HFF-Myc (cell line): ENCODE results near the gene DOCK3.

Source experiments
- DNase-seq: peaks from one replicate; pipeline ENCODE4 v3.0.0-alpha.2; 2011; ENCODE audit warnings: low read depth; ENCODE audit errors: extremely low read depth
- H3K4me3 ChIP-seq: replicated peaks from 2 replicates; pipeline ENCODE4 v1.5.1; 2011; ENCODE audit warnings: low read depth, mild to moderate bottlenecking, control low read depth, low read length
- TF ChIP-seq, protein P1 (sequence below): IDR thresholded peaks from 2 replicates; pipeline ENCODE4 v1.5.1; 2012; ENCODE audit warnings: mild to moderate bottlenecking, low read depth, low read length, control low read depth; ENCODE audit errors: missing control alignments

The DOCK3 gene

DNA sequence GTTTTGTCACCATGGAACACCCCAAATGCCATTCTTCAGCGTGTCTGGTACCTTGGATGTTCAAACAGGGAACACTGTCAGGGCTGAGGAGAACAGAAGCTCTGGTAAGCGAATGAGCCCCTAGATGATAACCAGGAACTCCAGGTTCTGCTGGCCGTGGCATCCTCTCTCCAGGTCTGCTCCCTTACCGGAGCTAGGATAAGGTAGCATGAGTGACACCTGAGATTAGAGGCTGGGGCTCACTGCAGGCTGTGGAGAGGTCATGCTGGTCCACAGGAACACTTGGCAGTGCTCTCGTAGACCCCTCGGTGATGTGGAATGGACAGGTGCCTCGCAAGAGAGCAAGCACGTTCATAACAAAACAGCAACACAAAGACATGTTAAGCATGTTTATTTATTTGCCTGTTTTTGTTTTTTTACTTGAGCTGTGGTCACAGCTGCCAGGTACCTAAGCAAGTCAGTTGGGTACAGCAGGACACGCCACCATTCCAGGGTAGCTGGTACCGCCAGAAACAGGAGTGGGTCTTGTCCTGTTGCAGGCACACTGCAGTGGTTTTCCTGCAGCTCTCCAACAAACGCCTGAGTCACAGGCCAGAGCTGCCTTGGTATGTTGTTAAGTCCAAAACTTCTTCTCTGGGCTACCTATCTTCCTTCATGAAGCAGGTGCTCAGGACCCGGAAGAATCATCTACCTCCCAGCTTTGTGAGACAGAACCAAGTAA lies 720.9 kb downstream of the DOCK3 start:
- TF ChIP-seq, protein P1, sequence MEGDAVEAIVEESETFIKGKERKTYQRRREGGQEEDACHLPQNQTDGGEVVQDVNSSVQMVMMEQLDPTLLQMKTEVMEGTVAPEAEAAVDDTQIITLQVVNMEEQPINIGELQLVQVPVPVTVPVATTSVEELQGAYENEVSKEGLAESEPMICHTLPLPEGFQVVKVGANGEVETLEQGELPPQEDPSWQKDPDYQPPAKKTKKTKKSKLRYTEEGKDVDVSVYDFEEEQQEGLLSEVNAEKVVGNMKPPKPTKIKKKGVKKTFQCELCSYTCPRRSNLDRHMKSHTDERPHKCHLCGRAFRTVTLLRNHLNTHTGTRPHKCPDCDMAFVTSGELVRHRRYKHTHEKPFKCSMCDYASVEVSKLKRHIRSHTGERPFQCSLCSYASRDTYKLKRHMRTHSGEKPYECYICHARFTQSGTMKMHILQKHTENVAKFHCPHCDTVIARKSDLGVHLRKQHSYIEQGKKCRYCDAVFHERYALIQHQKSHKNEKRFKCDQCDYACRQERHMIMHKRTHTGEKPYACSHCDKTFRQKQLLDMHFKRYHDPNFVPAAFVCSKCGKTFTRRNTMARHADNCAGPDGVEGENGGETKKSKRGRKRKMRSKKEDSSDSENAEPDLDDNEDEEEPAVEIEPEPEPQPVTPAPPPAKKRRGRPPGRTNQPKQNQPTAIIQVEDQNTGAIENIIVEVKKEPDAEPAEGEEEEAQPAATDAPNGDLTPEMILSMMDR: no peak
- DNase-seq: no peak
- H3K4me3 ChIP-seq: no peak overlapping the region

DNA sequence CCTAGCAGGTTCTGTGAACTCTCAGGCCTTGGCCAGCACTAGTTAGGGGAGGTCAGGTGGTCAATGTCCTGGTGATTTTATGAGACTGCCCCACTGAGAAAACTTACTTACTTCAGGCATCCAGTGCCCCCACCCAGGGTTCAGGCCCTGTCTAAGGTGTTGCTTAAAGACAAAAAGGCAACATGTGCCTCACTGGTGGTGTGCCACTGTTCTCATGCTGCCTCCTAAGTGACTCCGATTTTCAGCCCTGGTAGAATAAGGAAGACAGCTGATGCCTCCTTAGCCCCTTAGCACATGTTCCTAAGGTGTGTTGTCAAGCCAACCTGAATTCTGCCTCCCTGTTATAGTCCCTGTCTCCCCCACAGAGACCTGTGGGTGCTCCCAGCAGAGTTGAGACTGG lies 721.7 kb downstream of the DOCK3 start:
- TF ChIP-seq, protein P1: no peak
- DNase-seq: no peak
- no peak overlapping the region for H3K4me3 ChIP-seq

DNA sequence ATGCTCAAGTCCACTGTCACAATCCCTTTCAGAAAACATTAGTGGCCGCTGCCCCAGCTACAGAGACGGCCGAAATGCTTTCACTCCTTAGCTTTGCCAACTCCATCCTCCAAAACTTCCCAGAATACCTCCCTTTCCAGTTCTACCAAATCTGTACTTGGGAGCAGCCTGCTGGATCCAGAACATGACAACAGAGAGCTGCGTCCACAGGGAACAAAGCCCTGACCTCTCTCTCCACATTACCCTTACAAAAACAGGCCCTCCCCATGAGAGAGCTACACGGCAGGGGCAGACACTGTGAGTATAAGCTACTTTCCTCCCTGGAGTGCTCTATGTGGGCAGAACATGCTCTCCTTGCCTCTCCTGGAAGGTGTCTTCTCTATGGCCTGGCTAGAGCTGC lies 722.7 kb downstream of the DOCK3 start:
- H3K4me3 ChIP-seq: no peak overlapping the region
- TF ChIP-seq, protein P1: no peak
- DNase-seq: no peak

DNA sequence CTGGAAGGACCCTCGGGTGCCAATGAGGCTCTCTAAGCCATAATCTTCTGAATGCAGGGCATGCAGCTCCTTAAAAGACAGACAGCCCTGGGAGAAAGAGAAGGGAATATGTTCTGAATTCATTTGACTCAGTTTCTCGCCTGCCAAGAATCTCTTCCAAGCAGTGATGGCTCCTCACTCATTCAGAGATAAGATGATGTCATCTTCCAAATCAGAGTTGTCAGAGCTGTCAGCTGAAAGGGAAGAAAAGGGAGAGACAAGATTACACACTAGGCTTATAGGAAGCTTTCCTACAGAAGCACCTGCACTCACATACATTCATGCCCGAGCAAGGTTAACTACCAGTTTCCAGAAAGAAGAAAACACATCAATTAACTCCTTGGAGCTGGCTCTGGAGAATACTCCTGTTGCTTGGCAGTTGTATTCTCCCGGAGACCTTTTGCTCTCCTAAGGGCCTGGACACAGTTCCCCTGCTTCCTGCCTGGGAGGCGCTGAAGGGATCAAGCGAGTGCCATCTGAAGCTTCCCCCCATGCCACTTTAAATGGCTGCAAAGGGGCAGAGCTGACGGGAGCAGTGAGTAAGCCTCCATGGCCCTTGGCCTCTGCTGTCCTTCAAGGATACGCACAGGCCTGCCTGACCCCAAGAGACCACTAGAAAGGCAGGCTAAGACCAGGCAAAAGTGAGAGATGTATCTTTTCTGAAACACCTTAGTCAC lies 724.0 kb downstream of the DOCK3 start:
- DNase-seq: no peak
- H3K4me3 ChIP-seq: no peak overlapping the region

DNA sequence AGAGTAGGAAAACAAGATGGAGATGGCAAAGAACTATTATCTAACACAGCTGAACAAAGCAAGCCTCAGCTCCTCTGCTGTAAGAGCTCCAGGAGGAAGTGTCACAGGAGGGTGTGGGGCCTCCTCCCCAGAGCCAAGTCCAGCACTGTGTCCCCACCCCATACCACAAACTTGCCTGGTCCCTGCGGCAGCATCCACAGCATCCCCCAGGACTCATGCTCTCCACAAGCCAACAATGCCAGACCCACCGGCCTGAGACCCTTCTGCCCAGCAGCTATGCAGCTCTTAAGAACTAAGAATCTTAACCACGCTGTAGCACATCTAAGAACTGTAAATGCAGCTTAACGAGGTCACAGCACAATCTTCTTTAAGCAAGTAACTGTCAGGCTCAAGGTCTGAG lies 725.4 kb downstream of the DOCK3 start:
- no peak for DNase-seq
- no peak overlapping the region for H3K4me3 ChIP-seq
- TF ChIP-seq, protein P1: no peak

More for the DNA sequence above, 724.0 kb downstream of the DOCK3 start:
- TF ChIP-seq, protein P1: no peak

DNA sequence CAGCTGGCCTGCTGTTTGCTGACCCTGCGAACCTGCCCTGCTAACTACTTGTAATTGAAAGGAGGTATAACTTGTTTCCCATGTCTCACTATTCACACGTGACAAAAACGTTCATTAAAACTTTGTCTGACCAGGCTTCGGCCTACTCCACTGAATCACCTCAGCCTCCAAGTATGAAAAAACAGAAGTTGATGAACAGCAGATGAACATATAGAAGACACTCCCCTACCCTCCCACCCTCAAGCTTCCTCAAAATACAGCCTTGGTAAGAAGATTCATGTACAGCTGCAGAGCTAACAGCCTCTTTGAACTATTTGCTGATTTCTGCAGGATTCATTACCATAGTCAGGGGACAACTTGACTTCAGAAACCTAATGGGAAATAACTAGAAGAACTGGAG lies 727.0 kb downstream of the DOCK3 start:
- DNase-seq: no peak
- no peak overlapping the region for H3K4me3 ChIP-seq
- TF ChIP-seq, protein P1: no peak
